ENCODE results near the gene ASPSCR1. TPM values are rescaled to one million over a fixed set of nuclear protein-coding genes. Genes with fewer than 3 reads are reported as not detected.

The ASPSCR1 gene
- total RNA-seq, 2 donors from 2014 or later, result 17.9 to 57.4 TPM

DNA sequence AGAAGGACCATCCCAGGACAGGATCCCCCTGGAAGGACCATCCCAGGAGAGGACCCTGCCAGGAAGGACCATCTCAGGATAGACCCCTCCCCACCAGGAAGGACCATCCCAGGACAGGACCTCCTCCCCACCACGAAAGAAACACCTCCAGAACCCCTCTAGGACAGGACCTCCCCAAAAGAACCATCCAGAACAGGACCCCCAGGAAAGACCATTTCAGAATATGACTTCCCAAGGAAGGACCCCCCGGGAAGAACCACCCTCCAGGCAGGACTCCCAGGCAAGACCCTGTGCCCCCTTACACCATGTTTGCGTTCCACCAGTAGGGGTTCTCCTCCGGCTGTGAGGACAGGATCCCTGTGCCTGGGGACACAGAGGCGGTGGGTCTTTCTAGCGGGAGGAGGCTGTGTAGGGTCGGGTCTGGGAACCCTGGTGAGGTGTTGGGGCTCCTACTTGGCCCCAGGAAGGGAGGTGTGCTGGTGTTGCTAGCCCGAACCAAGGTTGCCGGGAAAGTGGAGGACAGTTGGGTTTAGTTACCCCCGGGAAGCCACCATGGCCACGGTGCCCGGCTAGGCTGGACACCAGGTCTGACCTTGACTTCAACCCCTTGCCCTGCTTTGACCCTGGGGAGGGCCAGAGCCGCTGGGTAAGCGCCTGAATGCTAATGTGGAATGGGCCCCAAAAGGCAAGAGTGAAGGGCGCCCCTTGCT is 18.6 kb upstream of the ASPSCR1 start:
- H3K27ac ChIP-seq, result no peak overlapping the region
- TF ChIP-seq, protein P1, sequence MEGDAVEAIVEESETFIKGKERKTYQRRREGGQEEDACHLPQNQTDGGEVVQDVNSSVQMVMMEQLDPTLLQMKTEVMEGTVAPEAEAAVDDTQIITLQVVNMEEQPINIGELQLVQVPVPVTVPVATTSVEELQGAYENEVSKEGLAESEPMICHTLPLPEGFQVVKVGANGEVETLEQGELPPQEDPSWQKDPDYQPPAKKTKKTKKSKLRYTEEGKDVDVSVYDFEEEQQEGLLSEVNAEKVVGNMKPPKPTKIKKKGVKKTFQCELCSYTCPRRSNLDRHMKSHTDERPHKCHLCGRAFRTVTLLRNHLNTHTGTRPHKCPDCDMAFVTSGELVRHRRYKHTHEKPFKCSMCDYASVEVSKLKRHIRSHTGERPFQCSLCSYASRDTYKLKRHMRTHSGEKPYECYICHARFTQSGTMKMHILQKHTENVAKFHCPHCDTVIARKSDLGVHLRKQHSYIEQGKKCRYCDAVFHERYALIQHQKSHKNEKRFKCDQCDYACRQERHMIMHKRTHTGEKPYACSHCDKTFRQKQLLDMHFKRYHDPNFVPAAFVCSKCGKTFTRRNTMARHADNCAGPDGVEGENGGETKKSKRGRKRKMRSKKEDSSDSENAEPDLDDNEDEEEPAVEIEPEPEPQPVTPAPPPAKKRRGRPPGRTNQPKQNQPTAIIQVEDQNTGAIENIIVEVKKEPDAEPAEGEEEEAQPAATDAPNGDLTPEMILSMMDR (IDR thresholded peaks at IDR 0.05), result no peak
- no peak for TF ChIP-seq POLR2A (IDR thresholded peaks at IDR 0.05)
- peaks cover 24% of the 10 kb centered on the region for H3K4me1 ChIP-seq
- H3K36me3 ChIP-seq (replicated peaks in 1 of 2; ENCODE audit: insufficient read depth in 1 of 2, low read depth in 2 of 2), result no peaks in the 10 kb centered on the region
- no peak overlapping the region for H3K4me3 ChIP-seq
- intact Hi-C loops (cut with DNase I), result loop anchor here (10.0 kb wide), 1 partner anchor 196 kb away; no protein-coding TSS in a partner anchor
- 52 to 54% methylated on average over 11 to 15 of the region's 15 CpGs for WGBS, 2 donors
- ATAC-seq, result no peak
- DNase-seq, result no peak
- peaks cover 6 to 22% of the 10 kb centered on the region in 2 donors for H3K27me3 ChIP-seq
- no peaks in the 10 kb centered on the region for H3K9me3 ChIP-seq

DNA sequence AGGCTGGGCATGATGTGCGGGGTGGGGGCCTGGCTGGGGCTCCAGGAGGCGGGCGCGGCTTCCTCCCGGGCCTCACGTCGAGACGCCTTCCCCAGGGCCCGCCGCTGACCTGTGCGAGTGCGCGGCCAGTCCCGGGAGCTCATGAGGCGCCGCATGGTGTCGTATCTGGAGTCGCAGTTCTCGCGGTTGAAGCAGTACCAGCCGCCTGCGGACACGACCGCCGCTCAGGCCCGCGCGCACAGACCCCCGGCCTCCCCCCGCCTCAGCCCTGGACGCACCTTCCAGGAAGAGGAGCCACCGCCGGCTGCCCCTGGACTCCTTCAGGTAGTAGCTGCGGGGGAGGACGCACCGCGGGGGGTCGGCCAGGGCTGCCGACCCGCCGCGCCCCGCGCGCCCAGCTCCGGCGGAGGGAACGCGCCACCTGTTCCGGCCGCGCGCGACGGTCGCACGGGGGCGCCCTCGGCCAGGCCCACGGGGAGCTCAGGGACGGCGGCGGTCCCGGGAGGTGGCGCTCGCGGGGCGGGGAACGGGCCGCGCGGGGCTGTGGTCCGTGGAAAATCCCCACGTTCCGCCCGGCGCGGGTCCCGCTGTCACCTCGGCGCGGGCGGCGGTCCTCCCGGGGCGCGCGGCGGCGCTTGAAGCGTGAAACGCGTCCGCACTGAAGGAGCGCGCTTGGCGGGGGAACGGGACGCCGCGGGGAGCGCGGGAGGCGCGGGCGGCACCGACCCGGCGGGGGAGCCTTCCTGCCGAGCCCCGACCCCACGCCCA is 17.9 kb upstream of the ASPSCR1 start:
- ATAC-seq, result peak; percentile 88
- intact Hi-C loops (cut with DNase I), result loop anchor here (10.0 kb wide), 1 partner anchor 195 kb away; no protein-coding TSS in a partner anchor
- no peak for TF ChIP-seq POLR2A (IDR thresholded peaks at IDR 0.05)
- TF ChIP-seq, protein P1 (IDR thresholded peaks at IDR 0.05), result peak in 6 of 7 experiments; percentile 8 to 99 (median 90)
- Histone ChIP-seq H3K9me3 (no peaks in the 10 kb centered on the region), H3K4me3 (no peak overlapping the region), H3K36me3 (replicated peaks in 1 of 2; ENCODE audit: insufficient read depth in 1 of 2, low read depth in 2 of 2) (no peaks in the 10 kb centered on the region), H3K27ac (no peak overlapping the region), H3K27me3 (peaks cover 6 to 22% of the 10 kb centered on the region in 2 donors), H3K4me1 (peaks cover 24% of the 10 kb centered on the region)
- DNase-seq, result peak; percentile 63 to 78 (median 74)
- WGBS, 2 donors, result 2% methylated on average over 80 of the region's 112 CpGs; no CpG with 5 or more reads in 1 of the 2 donors

DNA sequence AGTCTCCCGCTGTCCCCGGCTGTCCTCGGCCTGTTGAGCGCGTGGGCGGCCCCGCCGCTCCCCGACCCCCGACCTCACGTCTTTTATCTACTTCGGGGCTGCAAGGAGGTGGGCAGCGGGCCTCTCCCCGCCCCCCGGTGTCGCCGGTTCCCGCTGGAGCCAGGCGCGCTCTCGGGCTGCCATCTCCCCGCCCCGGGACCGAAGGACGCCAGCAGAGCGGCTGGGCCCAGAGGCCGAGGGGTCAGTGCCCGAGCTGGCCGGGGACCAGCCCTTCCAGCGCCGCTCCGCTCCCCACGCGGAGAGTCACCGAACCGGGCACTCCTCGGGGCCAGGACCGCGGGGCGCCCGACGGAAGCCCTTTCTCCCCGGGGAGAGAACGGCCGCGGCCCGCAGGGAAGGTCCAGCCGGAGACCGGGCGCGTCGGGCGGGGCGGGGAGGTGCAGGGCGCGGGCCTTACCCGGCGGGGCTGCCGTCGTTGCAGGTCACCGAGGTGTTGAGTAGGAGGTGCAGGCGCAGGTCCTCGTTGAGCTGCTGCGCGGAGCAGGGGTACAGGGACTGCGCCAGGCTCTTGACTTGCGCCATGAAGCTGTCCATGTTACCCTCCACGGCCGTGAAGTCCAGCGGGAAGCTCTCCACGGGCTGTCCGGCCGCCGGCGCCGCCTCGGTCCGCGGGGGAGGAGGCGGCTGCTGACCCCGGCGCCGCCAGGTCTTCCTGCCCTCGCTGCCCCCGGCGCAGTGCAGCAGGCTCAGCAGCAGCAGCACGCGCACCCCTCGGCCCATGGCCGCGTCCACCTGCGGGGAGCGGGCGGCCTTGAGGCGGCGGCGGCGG is 17.1 kb upstream of the ASPSCR1 start:
- Histone ChIP-seq H3K4me1 (peaks cover 24% of the 10 kb centered on the region), H3K9me3 (no peaks in the 10 kb centered on the region), H3K27ac (no peak overlapping the region), H3K4me3 (no peak overlapping the region), H3K36me3 (replicated peaks in 1 of 2; ENCODE audit: insufficient read depth in 1 of 2, low read depth in 2 of 2) (no peaks in the 10 kb centered on the region), H3K27me3 (peaks cover 6 to 22% of the 10 kb centered on the region in 2 donors)
- 3% methylated on average over 87 of the region's 98 CpGs; no CpG with 5 or more reads in 1 of the 2 donors for WGBS, 2 donors
- no peak for DNase-seq
- intact Hi-C loops (cut with DNase I), result no loop called here
- peak; percentile 8 for ATAC-seq
- TF ChIP-seq, protein P1 (IDR thresholded peaks at IDR 0.05), result no peak
- TF ChIP-seq POLR2A (IDR thresholded peaks at IDR 0.05), result no peak

DNA sequence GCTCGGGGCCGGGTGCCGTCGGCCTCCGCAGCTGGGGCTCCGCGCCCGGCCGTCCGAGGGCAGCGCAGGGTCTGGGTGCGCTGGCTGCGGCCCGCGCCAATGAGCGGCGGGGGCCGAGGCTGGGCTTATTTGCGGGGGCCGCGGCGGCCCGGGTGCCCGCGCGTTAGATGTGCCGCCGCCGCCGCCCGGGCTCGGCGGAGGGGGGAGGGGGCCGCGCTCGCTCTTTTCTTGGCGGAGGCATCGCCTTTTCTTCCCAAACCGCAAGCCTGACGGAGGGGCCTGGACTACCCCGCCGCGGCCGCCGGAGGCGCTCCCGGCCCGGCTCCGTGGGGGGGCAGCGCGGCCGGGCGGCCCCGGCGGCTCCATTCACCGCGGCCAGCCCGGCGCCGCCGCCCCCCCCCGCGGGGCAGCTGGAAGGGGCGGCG is 16.3 kb upstream of the ASPSCR1 start, which contains the start of gene NOTUM:
TSS of gene NOTUM (minus strand) at position 101 of the 425 bp plus-strand sequence. CDS start 278 bp downstream, outside the sequence.
- H3K4me1 ChIP-seq, result peaks cover 24% of the 10 kb centered on the region
- H3K27ac ChIP-seq, result no peak within 1 kb of the TSS
- H3K27me3 ChIP-seq, result peaks cover 6 to 22% of the 10 kb centered on the region in 2 donors
- H3K9me3 ChIP-seq, result no peaks in the 10 kb centered on the region
- ATAC-seq (peak; percentile 46), DNase-seq (peak in 1 of 4 donors; percentile 34)
- intact Hi-C loops (cut with DNase I), result no loop called here
- no peaks in the 10 kb centered on the region for H3K36me3 ChIP-seq (replicated peaks in 1 of 2; ENCODE audit: insufficient read depth in 1 of 2, low read depth in 2 of 2)
- WGBS, 2 donors, result 1% methylated on average over 49 of the region's 65 CpGs; no CpG with 5 or more reads in 1 of the 2 donors
- no peak within 1 kb of the TSS for H3K4me3 ChIP-seq
- no peak for TF ChIP-seq POLR2A (IDR thresholded peaks at IDR 0.05)
- TF ChIP-seq, protein P1 (IDR thresholded peaks at IDR 0.05), result peak in 3 of 7 experiments; percentile 14 to 44 (median 43)

All from body of pancreas (tissue), 4 donors.